ENCODE results near the gene CDH4.

DNA sequence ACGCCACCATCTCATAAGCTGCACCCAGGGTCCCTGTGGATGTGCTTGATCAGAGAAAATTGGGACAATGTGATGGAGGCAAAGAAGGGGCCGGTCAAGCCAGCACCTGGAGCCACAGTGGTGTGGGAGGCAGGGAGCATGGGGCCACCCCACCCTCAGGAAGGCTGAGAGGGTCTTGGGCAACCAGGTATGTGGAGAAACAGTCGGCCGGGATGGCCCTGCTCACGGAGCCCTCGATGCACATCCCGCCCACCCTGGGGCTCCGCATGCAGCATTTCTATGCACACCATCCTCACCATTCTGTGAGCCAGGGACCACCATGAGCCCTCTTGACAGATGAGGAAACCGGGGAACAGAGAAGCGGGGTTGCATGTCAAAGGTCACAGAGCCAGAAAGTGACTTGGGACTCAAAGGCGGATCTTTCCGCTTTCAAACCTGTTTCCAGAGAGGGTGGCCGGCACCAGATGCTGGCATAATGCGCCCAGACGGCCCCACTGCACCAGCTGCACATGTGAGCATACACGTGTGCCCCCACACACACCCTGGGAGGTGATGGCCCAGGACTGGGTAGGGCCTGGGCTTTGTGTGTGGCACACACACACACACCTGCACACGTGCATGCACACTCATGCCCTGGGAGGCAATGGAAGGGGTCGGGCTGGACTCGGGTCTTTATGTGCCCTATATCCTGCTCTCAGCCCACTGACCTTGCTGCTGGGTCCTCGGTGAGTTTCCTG lies 415.2 kb downstream of the CDH4 start:
- TF ChIP-seq, protein P1, sequence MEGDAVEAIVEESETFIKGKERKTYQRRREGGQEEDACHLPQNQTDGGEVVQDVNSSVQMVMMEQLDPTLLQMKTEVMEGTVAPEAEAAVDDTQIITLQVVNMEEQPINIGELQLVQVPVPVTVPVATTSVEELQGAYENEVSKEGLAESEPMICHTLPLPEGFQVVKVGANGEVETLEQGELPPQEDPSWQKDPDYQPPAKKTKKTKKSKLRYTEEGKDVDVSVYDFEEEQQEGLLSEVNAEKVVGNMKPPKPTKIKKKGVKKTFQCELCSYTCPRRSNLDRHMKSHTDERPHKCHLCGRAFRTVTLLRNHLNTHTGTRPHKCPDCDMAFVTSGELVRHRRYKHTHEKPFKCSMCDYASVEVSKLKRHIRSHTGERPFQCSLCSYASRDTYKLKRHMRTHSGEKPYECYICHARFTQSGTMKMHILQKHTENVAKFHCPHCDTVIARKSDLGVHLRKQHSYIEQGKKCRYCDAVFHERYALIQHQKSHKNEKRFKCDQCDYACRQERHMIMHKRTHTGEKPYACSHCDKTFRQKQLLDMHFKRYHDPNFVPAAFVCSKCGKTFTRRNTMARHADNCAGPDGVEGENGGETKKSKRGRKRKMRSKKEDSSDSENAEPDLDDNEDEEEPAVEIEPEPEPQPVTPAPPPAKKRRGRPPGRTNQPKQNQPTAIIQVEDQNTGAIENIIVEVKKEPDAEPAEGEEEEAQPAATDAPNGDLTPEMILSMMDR (IDR thresholded peaks at IDR 0.05): no peak
- no peak for TF ChIP-seq POLR2A (IDR thresholded peaks at IDR 0.05)
